CD4-positive, alpha-beta T cell treated with Interleukin-21 for 1 hour (primary cell): ENCODE data around the gene THRA.

Source experiments
- DNase-seq: peaks from one replicate; pipeline ENCODE4 v3.0.0-alpha.2; 2020

Gene THRA

DNA sequence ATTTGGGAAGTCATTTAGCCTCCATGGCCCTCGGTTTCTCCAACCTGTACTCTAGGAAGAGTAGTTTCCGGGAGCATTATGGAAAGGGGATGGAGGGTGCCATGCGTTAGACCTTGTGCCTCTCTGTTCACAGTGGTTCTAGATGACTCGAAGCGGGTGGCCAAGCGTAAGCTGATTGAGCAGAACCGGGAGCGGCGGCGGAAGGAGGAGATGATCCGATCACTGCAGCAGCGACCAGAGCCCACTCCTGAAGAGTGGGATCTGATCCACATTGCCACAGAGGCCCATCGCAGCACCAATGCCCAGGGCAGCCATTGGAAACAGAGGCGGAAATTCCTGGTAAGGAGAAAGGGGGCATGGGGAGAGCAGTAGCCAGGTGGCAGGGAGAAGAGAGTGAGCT lies 21.7 kb downstream of the THRA start:
- no peak for DNase-seq

DNA sequence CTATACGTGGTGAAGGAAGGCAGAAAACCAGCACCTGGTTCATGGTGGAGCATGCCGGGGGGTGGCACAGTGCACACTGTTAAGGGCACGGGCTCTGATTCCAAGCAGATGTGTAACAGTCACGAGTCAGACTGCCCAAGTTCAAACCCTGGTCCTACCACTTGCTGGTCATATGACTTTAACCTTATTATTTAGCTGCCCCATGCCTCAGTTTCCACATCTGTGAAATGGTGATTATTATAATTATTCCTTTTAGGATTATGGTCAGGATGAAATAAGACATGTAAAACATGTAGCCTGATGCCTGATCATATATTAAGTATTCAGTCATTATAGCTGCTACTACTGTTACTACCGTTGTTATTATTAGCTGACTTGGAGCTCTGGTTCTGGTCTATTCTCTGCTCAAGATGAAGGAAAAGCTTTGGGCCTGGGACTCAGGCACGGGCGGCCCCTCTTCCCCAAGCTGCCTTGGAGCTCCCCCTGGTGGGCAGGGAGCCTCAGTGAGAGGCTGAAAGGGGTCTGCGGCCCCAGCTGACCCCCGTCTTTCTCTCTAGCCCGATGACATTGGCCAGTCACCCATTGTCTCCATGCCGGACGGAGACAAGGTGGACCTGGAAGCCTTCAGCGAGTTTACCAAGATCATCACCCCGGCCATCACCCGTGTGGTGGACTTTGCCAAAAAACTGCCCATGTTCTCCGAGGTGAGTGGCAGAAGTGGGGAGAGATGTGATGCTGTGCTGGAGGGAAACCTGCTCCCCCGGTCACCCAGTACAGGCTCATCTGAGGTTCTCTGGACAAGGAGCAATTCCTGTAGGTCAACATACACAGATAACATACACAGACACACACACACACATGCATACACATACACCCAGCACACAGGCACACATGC lies 23.6 kb downstream of the THRA start:
- peak; percentile 66 for DNase-seq

DNA sequence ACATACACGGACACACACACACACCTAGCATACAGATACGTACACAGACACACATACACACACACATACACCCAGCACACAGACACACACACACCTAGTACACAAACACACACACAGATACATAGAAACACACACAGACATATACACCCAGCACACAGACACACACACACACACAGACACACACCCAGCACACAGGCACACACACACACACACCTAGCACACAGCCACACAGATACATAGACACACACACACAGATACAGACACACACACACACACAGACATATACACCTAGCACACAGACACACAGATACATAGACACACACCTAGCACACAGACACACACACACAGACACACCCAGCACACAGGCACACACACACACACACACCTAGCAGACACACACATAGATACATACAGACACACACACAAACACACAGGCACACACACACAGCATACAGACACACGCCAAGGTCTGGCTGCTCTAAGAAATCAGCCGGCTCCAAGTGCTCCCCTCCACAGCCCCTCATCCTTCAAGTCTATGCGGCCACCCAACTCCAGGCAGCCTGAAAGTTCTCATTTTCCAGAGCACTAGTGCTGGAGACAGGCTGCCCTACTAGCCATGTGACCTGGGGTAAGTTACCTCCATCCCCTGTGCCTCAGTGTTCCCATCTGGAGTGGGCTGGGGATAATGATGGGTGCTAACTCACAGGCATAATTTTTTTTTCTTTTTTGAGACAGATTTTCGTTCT lies 24.5 kb downstream of the THRA start:
- DNase-seq, result no peak

DNA sequence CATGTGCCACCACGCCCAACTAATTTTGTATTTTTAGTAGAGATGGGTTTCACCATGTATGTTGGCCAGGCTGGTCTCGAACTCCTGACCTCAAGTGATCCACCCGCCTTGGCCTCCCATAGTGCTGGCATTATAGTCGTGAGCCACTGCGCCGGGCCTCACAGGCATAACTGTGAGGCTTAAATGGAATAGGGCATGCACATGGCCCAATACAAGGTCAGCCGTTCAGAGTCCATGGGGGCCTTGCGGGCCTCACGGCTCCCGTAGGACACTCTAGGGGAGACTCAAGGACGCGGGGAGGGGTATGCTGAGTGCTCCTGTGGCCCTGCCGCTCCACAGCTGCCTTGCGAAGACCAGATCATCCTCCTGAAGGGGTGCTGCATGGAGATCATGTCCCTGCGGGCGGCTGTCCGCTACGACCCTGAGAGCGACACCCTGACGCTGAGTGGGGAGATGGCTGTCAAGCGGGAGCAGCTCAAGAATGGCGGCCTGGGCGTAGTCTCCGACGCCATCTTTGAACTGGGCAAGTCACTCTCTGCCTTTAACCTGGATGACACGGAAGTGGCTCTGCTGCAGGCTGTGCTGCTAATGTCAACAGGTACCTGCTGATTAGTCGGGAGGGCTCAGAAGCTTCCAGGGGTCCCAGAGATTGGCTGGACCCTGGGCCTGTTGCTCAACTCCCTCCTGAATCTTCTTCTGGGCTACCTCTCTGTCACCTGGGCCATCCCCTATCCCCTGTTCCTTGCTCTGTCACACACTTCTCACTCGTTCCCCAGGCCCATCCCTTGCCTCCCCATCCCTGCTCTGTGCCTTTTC lies 25.3 kb downstream of the THRA start:
- DNase-seq, result no peak

DNA sequence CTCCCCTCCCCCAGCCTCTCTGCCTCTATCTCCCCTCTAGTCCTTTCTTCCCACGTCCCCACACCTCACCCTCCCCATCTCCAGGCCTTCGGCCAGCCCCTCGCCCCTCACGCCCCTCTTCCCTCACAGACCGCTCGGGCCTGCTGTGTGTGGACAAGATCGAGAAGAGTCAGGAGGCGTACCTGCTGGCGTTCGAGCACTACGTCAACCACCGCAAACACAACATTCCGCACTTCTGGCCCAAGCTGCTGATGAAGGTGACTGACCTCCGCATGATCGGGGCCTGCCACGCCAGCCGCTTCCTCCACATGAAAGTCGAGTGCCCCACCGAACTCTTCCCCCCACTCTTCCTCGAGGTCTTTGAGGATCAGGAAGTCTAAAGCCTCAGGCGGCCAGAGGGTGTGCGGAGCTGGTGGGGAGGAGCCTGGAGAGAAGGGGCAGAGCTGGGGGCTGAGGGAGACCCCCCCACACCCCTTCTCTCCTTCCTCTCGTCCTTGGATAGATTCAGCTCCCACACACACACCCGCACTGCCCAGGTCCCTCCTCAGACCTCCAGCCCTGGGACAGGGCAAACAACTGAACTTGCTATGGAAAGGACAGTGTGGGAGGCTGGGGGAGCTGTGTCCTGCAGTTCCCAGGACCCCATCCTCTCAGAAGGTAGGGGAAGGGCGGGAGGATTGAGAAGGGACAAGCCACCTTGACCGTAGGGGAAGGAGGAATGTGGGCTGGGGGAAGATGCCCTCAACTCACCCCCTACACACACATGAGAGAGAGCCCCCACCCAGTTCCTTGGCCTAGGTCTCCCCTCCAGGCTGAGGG lies 26.5 kb downstream of the THRA start:
- DNase-seq, result no peak

DNA sequence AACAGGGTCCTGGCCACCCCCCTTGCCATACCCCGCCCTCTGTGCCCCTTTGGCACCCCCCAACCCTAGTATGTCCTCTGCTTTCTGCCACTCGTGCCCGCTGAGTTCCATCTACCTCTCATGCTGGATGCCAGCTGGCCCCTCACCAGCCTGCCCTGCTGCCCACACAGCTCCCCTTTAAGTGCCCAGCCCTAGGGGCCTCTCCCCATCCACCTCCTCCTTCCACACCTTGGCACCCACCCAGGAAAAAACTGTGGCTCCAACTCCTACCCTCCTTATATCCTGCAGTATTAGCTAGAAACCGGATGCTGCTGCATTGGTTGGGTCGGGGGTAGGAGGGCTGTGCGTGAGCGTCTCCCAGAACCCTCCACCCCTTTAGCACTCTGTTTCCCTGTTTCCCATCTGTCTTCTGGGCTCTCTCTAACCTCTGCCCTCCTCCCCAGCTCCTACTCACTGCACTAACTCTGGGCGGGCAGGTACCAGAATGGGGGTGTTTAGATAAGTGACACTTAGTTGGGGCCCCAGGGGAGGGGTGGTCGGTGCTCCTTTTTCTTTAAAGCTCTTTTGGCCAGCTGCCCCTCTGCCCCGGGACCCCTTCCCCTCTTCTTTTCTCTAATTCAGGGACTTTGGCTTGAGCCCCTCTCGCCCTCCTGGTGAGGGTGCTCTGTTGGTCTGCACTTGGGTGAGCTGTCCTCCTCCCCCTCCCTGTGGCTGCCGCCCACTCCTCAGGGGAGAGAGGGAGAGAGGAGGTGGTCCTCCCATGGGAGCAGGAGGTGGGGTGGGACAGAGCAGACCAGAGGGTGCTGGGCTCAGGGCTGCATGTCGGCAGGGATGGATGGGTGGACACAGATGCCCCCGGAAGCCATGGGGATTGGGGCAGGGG lies 27.7 kb downstream of the THRA start:
- no peak for DNase-seq

DNA sequence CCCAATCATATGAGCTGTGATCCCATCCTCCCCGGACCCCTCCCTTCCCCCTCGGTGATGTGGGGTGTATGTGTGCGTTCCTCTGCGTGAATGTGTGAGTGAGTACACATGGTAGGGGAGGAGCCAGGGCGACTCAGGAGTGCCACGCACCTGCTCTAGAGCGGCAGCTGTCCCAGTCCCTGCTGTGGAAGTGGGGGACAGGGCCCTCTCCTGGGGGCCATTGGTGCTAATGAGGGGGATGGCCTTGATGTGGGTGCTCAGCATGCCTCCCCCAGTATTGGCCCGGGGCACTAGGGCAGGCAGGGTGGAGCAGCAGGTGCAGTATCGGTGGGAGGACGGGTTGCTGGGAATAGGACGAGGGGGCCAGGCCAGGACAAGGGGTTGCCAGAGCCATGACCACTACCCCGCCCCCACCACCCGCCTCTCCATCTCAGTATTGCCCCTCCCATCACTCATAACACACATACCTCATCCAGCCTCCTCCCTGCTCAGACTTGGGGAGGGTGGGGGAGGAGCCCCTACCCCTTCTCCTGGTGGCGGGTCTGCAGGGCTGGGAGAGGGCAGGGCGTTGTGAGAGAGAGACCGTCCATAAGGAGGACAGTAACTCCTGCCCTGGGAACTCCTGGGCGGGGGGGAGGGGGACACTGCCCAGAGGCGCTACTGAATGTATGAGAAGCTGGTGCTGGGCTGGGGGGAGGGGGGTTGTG lies 29.1 kb downstream of the THRA start:
- DNase-seq, result no peak

DNA sequence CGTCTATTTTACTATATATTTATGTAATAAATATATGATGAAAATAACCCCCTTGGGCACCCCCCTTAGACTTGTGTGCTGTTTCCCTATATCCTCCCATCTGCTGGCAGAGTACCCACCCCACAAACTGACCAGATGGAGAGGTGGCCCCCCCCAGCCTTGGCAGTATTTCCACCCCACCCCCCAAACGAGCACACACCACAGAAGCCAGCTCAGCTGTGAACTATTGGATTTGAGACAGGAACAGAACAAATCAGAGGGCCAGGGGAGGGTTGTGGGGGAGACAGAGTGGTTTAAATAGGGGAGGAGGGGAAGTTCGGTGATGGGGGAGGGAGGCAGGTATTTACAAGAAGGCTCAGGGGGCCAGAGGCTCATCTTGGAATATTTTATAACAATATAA lies 29.8 kb downstream of the THRA start:
- DNase-seq, result no peak

DNA sequence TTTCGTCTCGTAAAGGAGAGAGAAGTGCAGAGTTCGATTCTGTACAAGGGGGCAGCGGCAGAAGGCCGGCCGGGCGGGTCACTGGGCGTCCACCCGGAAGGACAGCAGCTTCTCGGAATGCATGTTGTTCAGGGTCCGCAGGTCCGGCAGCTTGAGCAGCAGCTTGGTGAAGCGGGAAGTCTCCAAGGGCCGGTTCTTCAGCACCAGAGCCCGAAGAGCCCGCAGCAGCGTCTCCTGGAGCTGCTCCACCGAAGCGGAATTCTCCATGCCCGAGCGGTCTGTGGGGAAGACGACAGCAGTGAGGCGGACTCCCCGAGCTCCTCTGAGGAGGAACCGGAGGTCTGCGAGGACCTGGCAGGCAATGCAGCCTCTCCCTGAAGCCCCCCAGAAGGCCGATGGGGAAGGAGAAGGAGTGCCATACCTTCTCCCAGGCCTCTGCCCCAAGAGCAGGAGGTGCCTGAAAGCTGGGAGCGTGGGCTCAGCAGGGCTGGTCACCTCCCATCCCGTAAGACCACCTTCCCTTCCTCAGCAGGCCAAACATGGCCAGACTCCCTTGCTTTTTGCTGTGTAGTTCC lies 30.3 kb downstream of the THRA start:
- DNase-seq, result no peak

DNA sequence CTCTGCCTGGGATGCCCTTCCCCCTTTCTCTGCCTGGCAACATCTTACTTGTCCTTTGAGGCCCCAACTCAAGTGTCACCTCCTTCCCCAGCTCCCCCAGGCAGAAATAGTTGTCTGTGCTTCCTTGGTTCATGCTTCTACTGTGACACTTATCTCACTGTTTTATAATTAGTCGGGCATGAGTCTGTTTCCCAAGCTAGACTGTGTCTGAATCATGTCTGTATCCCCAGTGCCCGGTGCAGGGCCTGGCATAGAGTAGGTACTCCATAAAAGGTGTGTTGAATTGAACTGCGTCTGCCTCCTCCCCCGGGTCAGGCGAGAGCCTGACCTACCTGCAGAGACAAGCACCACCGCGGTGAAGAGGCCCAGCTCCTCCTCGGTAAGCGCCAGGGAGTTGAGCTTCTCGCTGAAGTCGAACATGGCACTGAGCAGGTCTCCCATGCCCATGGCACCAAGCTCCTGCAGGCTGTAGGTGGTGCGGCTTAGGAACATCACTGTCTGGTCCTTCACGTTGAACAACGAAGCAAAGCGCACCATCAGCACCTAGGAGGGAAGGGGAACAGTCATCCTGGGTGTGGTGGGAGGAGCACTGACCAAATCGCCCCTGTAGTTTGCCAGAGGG lies 30.9 kb downstream of the THRA start:
- DNase-seq, result no peak

DNA sequence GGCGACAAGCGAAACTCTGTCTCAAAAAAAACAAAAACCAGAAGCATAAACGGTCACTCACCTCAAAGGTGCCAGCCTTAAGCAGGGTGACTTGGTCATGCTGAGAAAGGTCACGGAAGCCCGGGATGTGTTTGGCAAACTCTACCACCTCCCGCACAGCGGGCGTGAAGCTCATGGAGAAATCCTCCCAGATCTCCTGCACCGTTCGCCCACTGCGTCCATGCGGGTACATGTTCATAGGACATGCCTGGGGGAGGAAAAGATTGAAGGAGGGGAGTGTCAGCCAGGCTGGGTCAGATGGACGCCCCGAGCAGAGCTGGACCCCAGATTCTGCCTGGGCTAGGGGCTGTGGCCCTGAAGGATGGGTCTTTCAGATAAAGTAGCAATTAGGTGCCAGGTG lies 32.1 kb downstream of the THRA start:
- DNase-seq, result no peak

DNA sequence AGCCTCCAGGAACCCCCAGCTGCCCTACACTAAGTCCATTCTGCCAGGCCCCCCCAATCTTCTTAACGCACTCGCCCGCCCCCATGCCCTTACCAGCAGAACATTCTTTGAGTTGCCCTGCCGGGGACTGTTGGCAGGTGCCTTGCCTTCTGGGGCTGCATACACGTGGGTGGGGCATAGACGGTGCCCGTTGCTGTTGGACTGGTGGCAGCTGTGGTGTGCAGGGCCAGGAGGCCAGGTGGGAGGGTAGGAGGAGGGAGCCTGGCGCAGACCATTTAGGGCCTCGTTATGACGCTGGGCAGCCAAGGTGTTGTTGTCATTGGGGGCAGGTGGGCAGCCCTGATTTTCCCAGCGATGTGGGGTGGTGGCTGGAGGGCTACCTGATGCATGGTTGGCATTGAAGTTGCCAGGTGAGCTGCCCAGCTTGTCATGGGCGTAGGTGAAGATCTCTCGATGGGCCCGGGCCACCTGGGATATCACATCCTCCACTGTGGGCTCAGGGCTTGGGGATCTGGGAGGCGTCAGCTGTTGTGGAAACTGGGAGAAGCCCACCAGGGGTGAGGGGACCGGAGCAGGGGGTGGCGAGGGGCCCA lies 32.7 kb downstream of the THRA start:
- DNase-seq, result no peak

DNA sequence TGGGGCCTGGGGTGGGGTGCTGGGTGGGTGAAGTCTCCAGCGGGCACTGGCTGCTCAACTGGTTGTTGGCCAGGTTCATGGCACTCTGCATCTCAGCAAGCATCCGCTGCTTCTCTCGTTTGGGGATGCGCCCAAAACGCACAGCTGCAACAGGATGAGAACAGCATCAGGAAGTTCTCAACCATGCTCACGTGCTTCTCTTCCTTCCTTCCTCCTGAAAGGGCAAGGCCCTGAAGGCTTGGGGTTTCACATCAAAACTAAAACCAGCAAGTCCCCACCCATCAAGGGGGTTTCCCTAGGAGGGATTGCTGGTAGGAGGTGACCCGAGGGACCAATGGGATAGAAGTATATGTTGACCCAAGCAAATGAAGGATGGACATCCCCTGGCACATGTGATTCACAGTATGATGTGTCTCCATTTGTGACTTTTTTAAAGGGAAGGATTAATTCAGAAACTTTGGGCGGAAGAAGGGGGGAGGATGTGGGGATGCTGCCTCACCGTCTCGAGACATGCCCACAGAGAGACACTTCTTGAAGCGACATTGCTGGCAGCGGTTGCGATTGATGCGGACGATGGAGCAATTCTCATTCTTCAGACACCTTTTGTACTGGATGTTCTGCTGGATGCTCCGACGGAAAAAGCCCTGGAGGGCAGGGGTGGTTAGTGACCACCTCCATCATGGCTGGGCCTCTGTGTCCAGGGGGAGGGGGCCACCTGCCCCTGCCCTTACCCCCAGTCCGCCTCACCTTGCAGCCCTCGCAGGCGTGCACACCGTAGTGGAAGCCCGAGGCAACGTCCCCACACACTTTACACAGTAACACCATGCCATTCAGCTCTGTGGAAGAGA lies 33.4 kb downstream of the THRA start:
- DNase-seq, result peak; percentile 97

DNA sequence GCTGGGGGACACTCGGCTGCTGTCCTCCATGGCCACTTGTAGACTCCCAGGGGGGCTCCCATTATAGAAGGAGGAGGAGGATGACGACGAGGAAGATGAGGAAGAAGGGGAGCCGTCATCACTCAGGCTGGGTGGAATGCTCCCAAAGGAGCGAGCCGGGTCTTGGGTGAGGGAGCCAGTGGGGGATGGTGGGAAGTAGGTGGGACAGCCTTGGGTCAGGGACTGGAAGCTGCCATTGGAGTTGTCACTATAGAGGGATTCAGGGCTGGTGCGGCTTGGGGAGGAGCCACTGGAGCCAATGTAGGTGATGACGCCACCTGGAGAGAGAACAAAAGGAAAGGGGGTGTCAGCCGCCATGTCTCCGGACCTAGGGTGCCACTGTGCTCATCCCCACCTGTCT lies 34.3 kb downstream of the THRA start:
- no peak for DNase-seq

DNA sequence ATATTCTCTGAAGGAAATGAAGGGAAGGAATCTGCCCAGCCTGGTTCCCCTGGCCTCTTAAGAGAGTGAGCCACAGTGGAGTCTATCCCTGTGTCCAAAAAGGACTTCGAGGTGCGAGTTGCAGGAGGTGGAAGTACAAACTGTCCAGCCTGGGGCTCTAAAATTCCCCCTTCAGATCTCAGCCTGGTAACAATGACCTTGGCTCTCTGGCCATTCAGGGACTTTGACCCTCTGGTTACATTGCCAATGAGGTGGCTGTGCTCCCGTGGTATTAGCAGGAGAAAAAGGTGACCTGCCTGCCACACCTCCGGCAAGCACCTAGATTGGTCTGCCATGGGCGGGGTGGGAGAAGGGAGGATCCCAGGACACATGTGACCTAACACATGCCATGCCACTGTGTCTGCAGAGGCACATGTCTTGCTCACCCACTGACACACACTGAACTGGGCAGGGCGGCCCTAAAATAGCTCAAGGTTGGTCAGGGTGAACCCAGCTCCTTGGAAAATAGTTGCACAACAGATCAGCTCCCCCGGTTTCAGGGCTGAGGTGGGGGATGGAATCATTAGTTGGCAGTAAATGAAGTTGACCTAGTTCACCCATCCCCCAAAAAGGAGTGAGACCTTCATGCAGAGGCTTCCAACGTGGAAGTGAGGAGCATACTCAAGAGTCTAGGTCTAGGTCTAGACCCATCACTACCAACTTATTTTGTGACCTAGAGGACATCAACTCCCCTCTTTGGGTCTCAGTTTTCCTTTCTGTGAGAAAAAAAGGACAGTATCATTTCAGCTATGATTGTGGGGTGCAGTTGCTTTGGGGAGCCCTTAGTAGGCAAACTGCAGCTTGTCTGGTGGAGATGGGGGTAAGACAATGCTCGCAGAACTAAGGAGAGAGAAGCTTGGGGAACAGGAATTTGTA lies 35.4 kb downstream of the THRA start:
- DNase-seq, result no peak

DNA sequence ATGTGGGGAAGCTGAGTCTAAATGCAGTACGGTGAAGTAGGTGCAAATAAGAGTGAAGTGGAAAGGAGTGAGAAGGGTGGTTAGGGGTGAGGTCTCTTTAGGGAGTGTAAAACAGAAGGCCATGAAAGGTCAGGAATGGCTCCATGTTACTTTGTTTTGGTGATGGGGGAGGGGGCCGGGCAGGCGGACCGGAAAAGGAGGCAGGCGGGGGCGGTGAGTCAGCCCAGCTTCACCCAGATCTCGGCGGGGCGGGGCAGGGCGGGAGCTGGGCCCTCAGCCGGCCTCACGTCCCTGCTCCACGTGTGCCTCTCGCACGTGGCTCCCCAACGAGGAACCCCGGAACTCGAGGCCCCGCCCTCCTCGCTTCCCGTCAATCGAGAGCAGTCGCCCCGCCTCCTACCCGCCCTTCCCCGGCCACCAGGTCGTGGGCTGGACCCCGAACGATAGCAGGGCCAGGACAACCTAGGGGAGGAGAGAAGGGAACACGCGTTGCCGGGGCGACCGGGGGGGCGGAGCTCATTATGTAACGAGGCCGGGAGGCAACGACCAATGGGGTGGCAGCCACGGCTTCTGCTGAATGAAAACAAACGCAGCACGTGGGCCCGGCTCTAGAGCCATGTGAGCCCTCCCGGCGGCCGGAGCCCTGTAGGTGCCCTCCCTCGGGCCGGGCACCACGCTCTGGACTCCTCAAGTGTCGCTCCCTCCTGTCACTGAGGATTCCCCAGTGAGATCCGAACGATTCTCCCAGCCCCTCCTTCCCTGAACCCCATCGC lies 36.3 kb downstream of the THRA start:
- DNase-seq, result peak; percentile 100
